RWPE2 (cell line): ENCODE data around the gene SH3RF1.
"Not testable (repeated sequence)": the region's sequence is repeated elsewhere in the genome, so short reads cannot be mapped to it uniquely, and the experiment has no call there.

Source experiments
- ATAC-seq: fragments of 200-7000 bp; cut with Tn5 transposase; 3 replicates; pipeline ENCODE4 v1.9.1; 2021; ENCODE audit warnings: low read depth
- DNase-seq: peaks from one replicate; pipeline ENCODE4 v3.0.0-alpha.2; 2020; ENCODE audit warnings: low spot score
- H3K27ac ChIP-seq: fragments of 450-650 bp; 2 replicates; pipeline ENCODE4 v1.5.1; 2017; ENCODE audit warnings: mild to moderate bottlenecking; ENCODE audit not compliant: poor library complexity, severe bottlenecking
- H3K27me3 ChIP-seq: fragments of 250-450 bp; sonication (Bioruptor Pico); 2 replicates; pipeline ENCODE4 v1.5.1; 2021; ENCODE audit warnings: mild to moderate bottlenecking, moderate library complexity; ENCODE audit not compliant: insufficient read depth, poor library complexity, severe bottlenecking
- H3K36me3 ChIP-seq: fragments of 250-450 bp; sonication (Bioruptor Pico); 2 replicates; pipeline ENCODE4 v1.5.1; 2020; ENCODE audit warnings: low read depth, mild to moderate bottlenecking, moderate library complexity
- H3K4me1 ChIP-seq: fragments of 250-450 bp; sonication (Bioruptor Pico); 2 replicates; pipeline ENCODE4 v1.5.1; 2021; ENCODE audit warnings: mild to moderate bottlenecking, moderate library complexity; ENCODE audit not compliant: insufficient read depth, poor library complexity, severe bottlenecking
- H3K4me3 ChIP-seq: fragments of 250-450 bp; sonication (Bioruptor Pico); 2 replicates; pipeline ENCODE4 v1.5.1; 2021; ENCODE audit warnings: mild to moderate bottlenecking, moderate library complexity; ENCODE audit not compliant: severe bottlenecking
- H3K9me3 ChIP-seq: fragments of 250-450 bp; sonication (Bioruptor Pico); 2 replicates; pipeline ENCODE4 v1.5.1; 2021; ENCODE audit warnings: mild to moderate bottlenecking, moderate library complexity; ENCODE audit not compliant: severe bottlenecking
- TF ChIP-seq, protein P1 (sequence below): fragments of 450-650 bp; IDR thresholded peaks from one replicate; pipeline ENCODE4 v1.5.1; 2017; ENCODE audit warnings: mild to moderate bottlenecking, moderate library complexity; ENCODE audit not compliant: poor library complexity, severe bottlenecking

SH3RF1 gene

DNA sequence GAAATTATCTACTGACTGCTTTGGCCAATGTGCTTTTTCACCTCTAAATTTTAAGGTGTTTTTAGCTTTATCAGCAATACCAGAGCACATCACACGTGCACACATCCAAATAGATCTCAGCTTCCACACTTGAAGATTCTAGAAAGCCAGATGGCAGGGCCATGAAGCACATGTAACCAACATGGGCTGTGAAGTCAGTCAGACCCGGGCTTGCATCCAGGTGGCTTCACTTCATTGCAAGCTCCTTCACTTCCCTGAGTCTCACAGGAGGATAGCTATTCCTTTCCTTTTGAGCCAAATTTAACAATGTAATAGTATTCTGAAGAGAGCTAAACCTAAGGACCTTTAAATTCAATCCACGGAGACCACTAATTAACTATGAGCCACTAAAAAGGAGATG, 86.5 kb downstream of the SH3RF1 start:
- H3K4me3 ChIP-seq, result no peak overlapping the region
- DNase-seq (no peak), ATAC-seq (no peak)
- no peak overlapping the region for H3K27ac ChIP-seq
- no peaks in the 10 kb centered on the region for H3K9me3 ChIP-seq
- TF ChIP-seq, protein P1, sequence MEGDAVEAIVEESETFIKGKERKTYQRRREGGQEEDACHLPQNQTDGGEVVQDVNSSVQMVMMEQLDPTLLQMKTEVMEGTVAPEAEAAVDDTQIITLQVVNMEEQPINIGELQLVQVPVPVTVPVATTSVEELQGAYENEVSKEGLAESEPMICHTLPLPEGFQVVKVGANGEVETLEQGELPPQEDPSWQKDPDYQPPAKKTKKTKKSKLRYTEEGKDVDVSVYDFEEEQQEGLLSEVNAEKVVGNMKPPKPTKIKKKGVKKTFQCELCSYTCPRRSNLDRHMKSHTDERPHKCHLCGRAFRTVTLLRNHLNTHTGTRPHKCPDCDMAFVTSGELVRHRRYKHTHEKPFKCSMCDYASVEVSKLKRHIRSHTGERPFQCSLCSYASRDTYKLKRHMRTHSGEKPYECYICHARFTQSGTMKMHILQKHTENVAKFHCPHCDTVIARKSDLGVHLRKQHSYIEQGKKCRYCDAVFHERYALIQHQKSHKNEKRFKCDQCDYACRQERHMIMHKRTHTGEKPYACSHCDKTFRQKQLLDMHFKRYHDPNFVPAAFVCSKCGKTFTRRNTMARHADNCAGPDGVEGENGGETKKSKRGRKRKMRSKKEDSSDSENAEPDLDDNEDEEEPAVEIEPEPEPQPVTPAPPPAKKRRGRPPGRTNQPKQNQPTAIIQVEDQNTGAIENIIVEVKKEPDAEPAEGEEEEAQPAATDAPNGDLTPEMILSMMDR, result no peak
- H3K36me3 ChIP-seq, result no peaks in the 10 kb centered on the region
- H3K4me1 ChIP-seq, result peaks cover 21% of the 10 kb centered on the region
- no peaks in the 10 kb centered on the region for H3K27me3 ChIP-seq

GRCh38 chr4:169183581-169183980, 87.2 kb downstream of the SH3RF1 start:
- no peaks in the 10 kb centered on the region for H3K9me3 ChIP-seq
- ATAC-seq, result no peak
- TF ChIP-seq, protein P1, result no peak
- H3K27me3 ChIP-seq, result no peaks in the 10 kb centered on the region
- no peak overlapping the region for H3K4me3 ChIP-seq
- H3K36me3 ChIP-seq, result no peaks in the 10 kb centered on the region
- no peak for DNase-seq
- H3K4me1 ChIP-seq, result peaks cover 21% of the 10 kb centered on the region
- no peak overlapping the region for H3K27ac ChIP-seq

- peaks cover 8% of the 10 kb centered on the region for H3K4me1 ChIP-seq
- no peaks in the 10 kb centered on the region for H3K27me3 ChIP-seq
- H3K4me3 ChIP-seq, result no peak overlapping the region
- no peak overlapping the region for H3K27ac ChIP-seq
- H3K9me3 ChIP-seq, result no peaks in the 10 kb centered on the region
- DNase-seq (no peak), ATAC-seq (no peak)
- H3K36me3 ChIP-seq, result no peaks in the 10 kb centered on the region
- TF ChIP-seq, protein P1, result no peak
These were observed 90.9 kb downstream of the SH3RF1 start for GRCh38 chr4:169179609-169180521.

DNA sequence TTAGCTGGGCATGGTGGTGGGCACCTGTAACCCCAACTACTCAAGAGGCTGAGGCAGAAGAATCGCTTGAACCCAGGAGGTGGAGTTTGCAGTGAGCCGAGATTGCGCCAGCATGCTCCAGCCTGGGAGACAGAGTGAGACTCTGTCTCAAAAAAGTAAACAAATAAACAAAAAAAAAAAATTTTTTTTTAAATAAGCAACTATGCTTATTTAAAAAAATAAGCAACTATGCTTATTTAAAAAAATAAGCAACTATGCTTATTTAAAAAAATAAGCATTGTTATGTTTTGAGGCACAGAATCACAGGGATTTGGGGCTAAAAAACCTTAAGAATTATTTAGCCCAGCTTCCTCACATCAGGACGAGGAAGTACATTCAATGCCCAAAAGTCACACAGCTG, 92.7 kb downstream of the SH3RF1 start:
- DNase-seq, H3K27ac ChIP-seq, ATAC-seq, H3K9me3 ChIP-seq, H3K4me1 ChIP-seq, H3K4me3 ChIP-seq, H3K27me3 ChIP-seq, H3K36me3 ChIP-seq: not testable (repeated sequence)

DNA sequence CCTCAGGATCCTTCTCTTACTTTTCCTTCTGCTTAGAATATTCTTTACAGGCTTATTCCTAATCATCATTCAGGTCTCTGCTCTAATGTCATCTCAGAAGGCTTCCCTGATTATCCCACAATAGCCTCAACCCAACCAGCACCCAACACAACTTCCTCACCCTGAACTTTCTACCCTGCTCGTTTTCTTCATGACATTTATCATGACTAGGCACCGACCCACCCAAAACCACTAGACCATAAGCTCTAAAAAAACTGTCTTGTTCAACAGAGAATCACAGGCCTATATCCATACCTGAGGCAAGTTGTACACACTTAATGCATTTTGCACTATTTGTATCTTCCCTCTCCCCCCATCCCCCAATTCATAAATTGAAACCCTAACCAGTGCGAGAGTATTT, 95.3 kb downstream of the SH3RF1 start:
- Histone ChIP-seq H3K27me3 (no peaks in the 10 kb centered on the region), H3K36me3 (no peaks in the 10 kb centered on the region), H3K27ac (no peak overlapping the region), H3K4me1 (peaks cover 3% of the 10 kb centered on the region), H3K4me3 (no peak overlapping the region), H3K9me3 (no peaks in the 10 kb centered on the region)
- TF ChIP-seq, protein P1, result no peak
- ATAC-seq (no peak), DNase-seq (no peak)
